ENCODE data around the gene SCART1.
"Not testable (repeated sequence)": the region's sequence is repeated elsewhere in the genome, so short reads cannot be mapped to it uniquely, and the experiment has no call there.

DNA sequence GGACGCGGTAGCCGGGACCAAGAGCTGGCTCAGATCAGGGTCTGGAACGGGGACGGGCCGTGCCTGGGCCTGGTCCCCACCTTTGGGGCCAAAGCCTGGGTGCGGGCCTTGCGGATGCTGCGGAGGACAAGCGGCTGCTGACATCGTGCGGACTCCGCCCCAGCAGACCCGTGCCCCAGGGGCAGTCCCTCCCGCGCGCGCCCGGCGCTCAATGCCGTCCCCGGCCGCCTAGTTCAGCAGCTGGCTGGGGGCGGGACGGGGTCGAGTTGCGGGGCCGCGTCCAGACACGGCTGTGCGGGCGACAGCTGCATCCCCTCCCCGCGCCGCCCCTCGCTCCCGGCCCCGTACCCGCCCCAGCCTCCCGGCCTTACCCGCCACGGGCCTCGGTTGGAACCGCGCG lies 29.6 kb upstream of the SCART1 start:
- TF ChIP-seq, protein P1, sequence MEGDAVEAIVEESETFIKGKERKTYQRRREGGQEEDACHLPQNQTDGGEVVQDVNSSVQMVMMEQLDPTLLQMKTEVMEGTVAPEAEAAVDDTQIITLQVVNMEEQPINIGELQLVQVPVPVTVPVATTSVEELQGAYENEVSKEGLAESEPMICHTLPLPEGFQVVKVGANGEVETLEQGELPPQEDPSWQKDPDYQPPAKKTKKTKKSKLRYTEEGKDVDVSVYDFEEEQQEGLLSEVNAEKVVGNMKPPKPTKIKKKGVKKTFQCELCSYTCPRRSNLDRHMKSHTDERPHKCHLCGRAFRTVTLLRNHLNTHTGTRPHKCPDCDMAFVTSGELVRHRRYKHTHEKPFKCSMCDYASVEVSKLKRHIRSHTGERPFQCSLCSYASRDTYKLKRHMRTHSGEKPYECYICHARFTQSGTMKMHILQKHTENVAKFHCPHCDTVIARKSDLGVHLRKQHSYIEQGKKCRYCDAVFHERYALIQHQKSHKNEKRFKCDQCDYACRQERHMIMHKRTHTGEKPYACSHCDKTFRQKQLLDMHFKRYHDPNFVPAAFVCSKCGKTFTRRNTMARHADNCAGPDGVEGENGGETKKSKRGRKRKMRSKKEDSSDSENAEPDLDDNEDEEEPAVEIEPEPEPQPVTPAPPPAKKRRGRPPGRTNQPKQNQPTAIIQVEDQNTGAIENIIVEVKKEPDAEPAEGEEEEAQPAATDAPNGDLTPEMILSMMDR (IDR thresholded peaks at IDR 0.05): not testable (repeated sequence)
- not testable (repeated sequence) for TF ChIP-seq POLR2A, POLR2AphosphoS5 (IDR thresholded peaks at IDR 0.05)

Data from prostate gland (tissue), 2 donors.